Caco-2 (cell line): ENCODE results near the gene THSD8. TPM values are rescaled to one million over a fixed set of nuclear protein-coding genes. Genes with fewer than 3 reads are reported as not detected.

ENCODE experiments used
- BruUV-seq: library from RNA; stranded (reverse); fragments of 400-500 nt; replicated peaks from 2 replicates; lab custom pipeline; 2021; lab: Mats Ljungman, UMichigan
- CTCF ChIA-PET: fragments of 300-600 bp; sonication (Branson Sonifier 250); formaldehyde crosslinking; loops from one replicate; lab custom pipeline; 2022; ENCODE audit warnings: antibody characterized with exemption; lab: Charles Lee
- POLR2A ChIA-PET: fragments of 300-600 bp; sonication (Branson Sonifier 250); formaldehyde crosslinking; loops from one replicate; lab custom pipeline; 2022; ENCODE audit warnings: antibody characterized with exemption; lab: Charles Lee
- DNase-seq, 2 experiments: peaks; one replicate each; pipeline versions ENCODE4 v3.0.0 to v3.0.0-alpha.2; 2020 to 2022
- H3K27me3 ChIP-seq: replicated peaks from 2 replicates; pipeline ENCODE4 v1.6.0; 2011; ENCODE audit warnings: low read length; ENCODE audit not compliant: control insufficient read depth, insufficient read depth
- H3K36me3 ChIP-seq: 2 replicates; pipeline ENCODE4 v1.5.1; 2011; ENCODE audit warnings: low read length; ENCODE audit not compliant: control insufficient read depth, insufficient read depth
- H3K4me1 ChIP-seq: fragments of 250-450 bp; sonication (Bioruptor Pico); 2 replicates; pipeline ENCODE4 v1.5.1; 2020; ENCODE audit warnings: mild to moderate bottlenecking
- H3K4me3 ChIP-seq: 2 replicates; pipeline ENCODE4 v1.5.1; 2011; ENCODE audit warnings: low read depth, mild to moderate bottlenecking, control low read depth, low read length
- H3K9me3 ChIP-seq: fragments of 250-450 bp; sonication (Bioruptor Pico); 2 replicates; pipeline ENCODE4 v1.5.1; 2020; ENCODE audit warnings: mild to moderate bottlenecking, moderate library complexity
- H3K27ac Mint-ChIP-seq: one replicate; pipeline ENCODE4 v1.8.0; 2022; ENCODE audit warnings: mixed read lengths; ENCODE audit not compliant: unreplicated experiment
- H3K27me3 Mint-ChIP-seq: one replicate; pipeline ENCODE4 v1.8.0; 2022; ENCODE audit warnings: mixed read lengths; ENCODE audit not compliant: insufficient read depth, unreplicated experiment
- H3K36me3 Mint-ChIP-seq: one replicate; pipeline ENCODE4 v1.8.0; 2022; ENCODE audit warnings: mild to moderate bottlenecking, mixed read lengths; ENCODE audit not compliant: insufficient read depth, unreplicated experiment
- H3K4me1 Mint-ChIP-seq: one replicate; pipeline ENCODE4 v1.8.0; 2022; ENCODE audit warnings: low read depth, mixed read lengths; ENCODE audit not compliant: unreplicated experiment
- H3K4me3 Mint-ChIP-seq: one replicate; pipeline ENCODE4 v1.8.0; 2022; ENCODE audit warnings: mild to moderate bottlenecking, moderate library complexity, mixed read lengths; ENCODE audit not compliant: unreplicated experiment
- H3K9me3 Mint-ChIP-seq: one replicate; pipeline ENCODE4 v1.8.0; 2022; ENCODE audit warnings: mixed read lengths; ENCODE audit not compliant: unreplicated experiment
- intact Hi-C: fragments of 100-400 bp; cut with micrococcal nuclease; formaldehyde crosslinking; loops from one replicate; pipeline ENCODE4 v1.10.0; 2022; ENCODE audit not compliant: unreplicated experiment
- total RNA-seq: library from RNA; stranded (reverse); gene quantifications from 2 replicates; pipeline ENCODE4 v1.2.3, GENCODE V29; 2022
- TF ChIP-seq, protein P1 (sequence below), 2 experiments: fragments of 200-600 bp in 1 of 2; IDR thresholded peaks; 1 replicate in 1 of 2; 2 replicates in 1 of 2; pipeline versions ENCODE4 v1.5.1 to v1.8.0; 2011 to 2022; ENCODE audit warnings: antibody characterized with exemption in 1 of 2, control low read depth in 1 of 2, inconsistent platforms in 1 of 2, low read depth in 1 of 2, low read length in 1 of 2, mild to moderate bottlenecking in 1 of 2, moderate library complexity in 1 of 2; ENCODE audit not compliant: insufficient read depth in 1 of 2, severe bottlenecking in 1 of 2, unreplicated experiment in 1 of 2

The THSD8 gene
- total RNA-seq, 1 experiment from 2014 or later = 25.9 TPM

DNA sequence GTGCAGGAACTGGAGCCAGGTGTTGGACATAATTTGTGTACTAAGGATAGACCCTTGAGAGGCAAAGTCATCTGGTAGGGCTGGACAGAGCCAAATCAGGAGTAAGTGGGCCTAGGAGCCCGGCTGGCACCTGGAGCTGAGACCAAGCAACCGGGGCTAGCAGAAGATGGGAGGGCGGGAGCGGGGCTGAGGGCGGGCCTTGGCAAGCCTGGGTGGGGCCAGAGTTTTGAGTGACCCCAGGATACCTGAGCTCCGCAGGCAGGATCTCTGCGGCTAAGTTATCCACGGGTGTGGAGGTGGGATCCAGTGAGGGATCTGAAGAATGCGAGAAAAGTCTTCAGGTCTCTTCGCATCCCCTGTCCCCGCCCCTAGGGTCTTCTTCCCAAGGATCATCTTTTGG, 34.7 kb upstream of the THSD8 start:
- TF ChIP-seq, protein P1, sequence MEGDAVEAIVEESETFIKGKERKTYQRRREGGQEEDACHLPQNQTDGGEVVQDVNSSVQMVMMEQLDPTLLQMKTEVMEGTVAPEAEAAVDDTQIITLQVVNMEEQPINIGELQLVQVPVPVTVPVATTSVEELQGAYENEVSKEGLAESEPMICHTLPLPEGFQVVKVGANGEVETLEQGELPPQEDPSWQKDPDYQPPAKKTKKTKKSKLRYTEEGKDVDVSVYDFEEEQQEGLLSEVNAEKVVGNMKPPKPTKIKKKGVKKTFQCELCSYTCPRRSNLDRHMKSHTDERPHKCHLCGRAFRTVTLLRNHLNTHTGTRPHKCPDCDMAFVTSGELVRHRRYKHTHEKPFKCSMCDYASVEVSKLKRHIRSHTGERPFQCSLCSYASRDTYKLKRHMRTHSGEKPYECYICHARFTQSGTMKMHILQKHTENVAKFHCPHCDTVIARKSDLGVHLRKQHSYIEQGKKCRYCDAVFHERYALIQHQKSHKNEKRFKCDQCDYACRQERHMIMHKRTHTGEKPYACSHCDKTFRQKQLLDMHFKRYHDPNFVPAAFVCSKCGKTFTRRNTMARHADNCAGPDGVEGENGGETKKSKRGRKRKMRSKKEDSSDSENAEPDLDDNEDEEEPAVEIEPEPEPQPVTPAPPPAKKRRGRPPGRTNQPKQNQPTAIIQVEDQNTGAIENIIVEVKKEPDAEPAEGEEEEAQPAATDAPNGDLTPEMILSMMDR (IDR thresholded peaks at IDR 0.05; ENCODE audit: insufficient read depth in 1 of 2, low read depth in 1 of 2, low read length in 1 of 2, severe bottlenecking in 1 of 2, unreplicated experiment in 1 of 2) = no peak
- no TSS peak for BruUV-seq

DNA sequence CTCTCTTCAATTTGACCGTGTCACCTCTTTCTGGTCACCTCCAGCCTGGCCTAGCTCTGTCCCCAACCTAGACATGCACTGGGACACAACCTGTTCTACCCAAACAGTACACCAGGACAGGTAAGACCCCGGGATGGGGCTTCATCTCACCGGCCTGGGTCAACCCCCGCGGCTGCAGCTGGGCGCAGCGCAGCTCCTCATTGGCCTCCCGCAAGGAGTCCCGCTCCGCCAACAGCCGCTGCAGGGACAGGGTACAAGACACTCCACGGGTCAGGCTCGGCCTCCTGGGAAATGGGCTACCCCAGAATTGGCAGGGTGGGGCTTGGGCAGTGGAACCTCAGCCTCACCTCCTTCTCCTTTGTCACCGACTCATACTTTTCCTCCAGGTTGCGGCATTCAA, 34.2 kb upstream of the THSD8 start:
- no peaks in the 10 kb centered on the region for H3K9me3 ChIP-seq
- Mint-ChIP-seq H3K4me3 (no peak overlapping the region), H3K36me3 (peaks cover 37% of the 10 kb centered on the region), H3K27me3 (no peaks in the 10 kb centered on the region), H3K4me1 (no peaks in the 10 kb centered on the region), H3K9me3 (no peaks in the 10 kb centered on the region), H3K27ac (no peak overlapping the region)
- POLR2A ChIA-PET = interaction anchor here (1.2 kb wide), 1 partner anchor 24 kb away, joined by 3 read pairs; the partner anchor contains the start of gene JUNB
- H3K36me3 ChIP-seq = peaks cover 2% of the 10 kb centered on the region
- BruUV-seq = no TSS peak
- CTCF ChIA-PET = interaction anchor here (0.6 kb wide), 1 partner anchor 25 kb away, joined by 3 read pairs; no protein-coding TSS in a partner anchor
- no peaks in the 10 kb centered on the region for H3K27me3 ChIP-seq
- TF ChIP-seq, protein P1 (IDR thresholded peaks at IDR 0.05; ENCODE audit: insufficient read depth in 1 of 2, low read depth in 1 of 2, low read length in 1 of 2, severe bottlenecking in 1 of 2, unreplicated experiment in 1 of 2) = no peak
- intact Hi-C loops = no loop called here
- H3K4me3 ChIP-seq = no peak overlapping the region
- no peaks in the 10 kb centered on the region for H3K4me1 ChIP-seq
- no peak for DNase-seq

More for the DNA sequence above, 34.7 kb upstream of the THSD8 start:
- Mint-ChIP-seq H3K9me3 (no peaks in the 10 kb centered on the region), H3K4me1 (no peaks in the 10 kb centered on the region), H3K4me3 (no peak overlapping the region), H3K27me3 (no peaks in the 10 kb centered on the region), H3K27ac (no peak overlapping the region), H3K36me3 (peaks cover 37% of the 10 kb centered on the region)
- ChIA-PET CTCF (interaction anchor here (0.6 kb wide), 1 partner anchor 26 kb away, joined by 3 read pairs; no protein-coding TSS in a partner anchor), POLR2A (interaction anchor here (0.7 to 1.2 kb wide), 2 partner anchors 25 to 30 kb away, joined by 3 read pairs; partner anchors contain the start of genes GET3 and JUNB)
- no peak for DNase-seq
- intact Hi-C loops = no loop called here
- H3K27me3 ChIP-seq = no peaks in the 10 kb centered on the region
- H3K9me3 ChIP-seq = no peaks in the 10 kb centered on the region
- peaks cover 2% of the 10 kb centered on the region for H3K36me3 ChIP-seq
- H3K4me3 ChIP-seq = no peak overlapping the region
- H3K4me1 ChIP-seq = no peaks in the 10 kb centered on the region

DNA sequence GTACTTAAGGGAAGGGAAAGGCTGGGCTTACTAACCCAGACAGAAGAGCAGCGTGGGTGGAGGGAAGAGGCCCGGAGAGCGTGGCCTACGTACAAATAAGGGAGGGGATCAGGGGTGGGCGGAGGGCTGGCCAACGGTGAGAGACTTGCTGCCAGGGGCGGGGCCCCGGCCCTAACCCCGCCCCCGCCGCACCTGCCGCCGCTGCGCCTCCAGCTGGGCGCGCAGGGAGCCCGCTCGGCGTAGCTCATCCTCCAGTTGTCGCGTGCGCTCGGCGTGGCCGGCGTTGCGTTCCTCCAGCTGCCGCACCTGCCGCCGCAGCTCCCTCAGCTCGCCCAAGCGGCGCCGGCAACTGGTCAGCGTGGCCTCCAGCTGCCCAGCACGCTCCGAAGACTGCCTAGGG, 32.2 kb upstream of the THSD8 start:
- H3K36me3 ChIP-seq = no peaks in the 10 kb centered on the region; the same call in none of the 2 replicates
- H3K27me3 ChIP-seq = no peaks in the 10 kb centered on the region
- peaks cover 12% of the 10 kb centered on the region for H3K4me1 Mint-ChIP-seq
- H3K36me3 Mint-ChIP-seq = peaks cover 34% of the 10 kb centered on the region
- CTCF ChIA-PET = no interaction called here
- no TSS peak for BruUV-seq
- peaks cover 4% of the 10 kb centered on the region for H3K4me1 ChIP-seq
- no peaks in the 10 kb centered on the region for H3K9me3 ChIP-seq
- H3K27me3 Mint-ChIP-seq = no peaks in the 10 kb centered on the region
- TF ChIP-seq, protein P1 (IDR thresholded peaks at IDR 0.05; ENCODE audit: insufficient read depth in 1 of 2, low read depth in 1 of 2, low read length in 1 of 2, severe bottlenecking in 1 of 2, unreplicated experiment in 1 of 2) = no peak
- no peaks in the 10 kb centered on the region for H3K9me3 Mint-ChIP-seq
- DNase-seq = no peak
- intact Hi-C loops = no loop called here
- no peak overlapping the region for H3K4me3 Mint-ChIP-seq
- no peak overlapping the region for H3K27ac Mint-ChIP-seq
- POLR2A ChIA-PET = no interaction called here
- H3K4me3 ChIP-seq = no peak overlapping the region
